ENCODE measurements around the gene IDH3A. TPM values are rescaled to one million over a fixed set of nuclear protein-coding genes. Genes with fewer than 3 reads are reported as not detected.

The IDH3A gene
- total RNA-seq, 1 donor from 2014 or later: 41.5 TPM

DNA sequence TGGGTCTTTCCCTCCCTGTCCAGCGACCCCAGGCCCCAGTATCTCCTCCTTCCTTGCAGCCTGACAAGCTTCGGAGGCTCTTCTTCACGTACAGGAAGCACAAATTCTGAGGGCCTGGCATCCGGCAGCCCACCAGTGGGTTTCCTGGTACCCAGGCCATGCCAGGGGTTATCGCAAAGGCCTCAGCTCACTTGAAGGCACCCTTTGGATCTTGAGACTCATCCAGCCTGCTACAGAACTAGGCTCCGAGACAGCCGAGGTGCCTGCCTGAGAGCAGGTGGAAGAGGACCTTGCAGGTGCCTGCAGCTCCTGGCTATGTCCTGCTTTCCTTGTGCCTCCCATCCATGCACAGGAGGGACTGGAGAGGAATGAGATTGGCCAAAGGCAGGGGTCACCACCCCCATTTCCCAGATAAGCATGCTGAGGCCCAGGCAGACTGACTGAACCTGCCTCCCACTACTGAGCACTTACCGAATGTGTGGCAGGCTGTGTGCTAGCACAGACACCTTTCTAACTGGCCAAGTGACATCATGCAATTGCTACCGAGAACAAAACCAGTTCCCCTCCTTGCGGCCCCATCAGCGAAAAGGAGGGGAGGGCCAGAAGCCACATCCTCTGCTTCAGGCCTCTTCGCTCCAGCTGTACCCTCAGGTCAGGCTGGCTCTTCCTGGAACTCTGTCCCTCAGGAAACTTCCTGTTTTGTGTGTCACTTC lies 45.6 kb upstream of the IDH3A start:
- no peak for TF ChIP-seq CTCF (conservative IDR thresholded peaks at IDR 0.05)
- Mint-ChIP-seq H3K4me3 (no peak overlapping the region), H3K27ac (ENCODE audit: unreplicated experiment) (peak overlapping the region; percentile 47), H3K36me3 (ENCODE audit: low read depth) (no peaks in the 10 kb centered on the region), H3K9me3 (no peaks in the 10 kb centered on the region), H3K27me3 (ENCODE audit: low read depth) (no peaks in the 10 kb centered on the region), H3K4me1 (no peaks in the 10 kb centered on the region)
- no peak for DNase-seq (ENCODE audit: low read depth, low spot score)

GRCh38 chr15:78104119-78104479 lies 45.1 kb upstream of the IDH3A start:
- no peak for DNase-seq (ENCODE audit: low read depth, low spot score)
- peak overlapping the region; percentile 78 for H3K27ac Mint-ChIP-seq (ENCODE audit: unreplicated experiment)
- H3K4me1 Mint-ChIP-seq: no peaks in the 10 kb centered on the region
- no peaks in the 10 kb centered on the region for H3K9me3 Mint-ChIP-seq
- H3K36me3 Mint-ChIP-seq (ENCODE audit: low read depth): no peaks in the 10 kb centered on the region
- no peak overlapping the region for H3K4me3 Mint-ChIP-seq
- no peak for TF ChIP-seq CTCF (conservative IDR thresholded peaks at IDR 0.05)
- no peaks in the 10 kb centered on the region for H3K27me3 Mint-ChIP-seq (ENCODE audit: low read depth)

DNA sequence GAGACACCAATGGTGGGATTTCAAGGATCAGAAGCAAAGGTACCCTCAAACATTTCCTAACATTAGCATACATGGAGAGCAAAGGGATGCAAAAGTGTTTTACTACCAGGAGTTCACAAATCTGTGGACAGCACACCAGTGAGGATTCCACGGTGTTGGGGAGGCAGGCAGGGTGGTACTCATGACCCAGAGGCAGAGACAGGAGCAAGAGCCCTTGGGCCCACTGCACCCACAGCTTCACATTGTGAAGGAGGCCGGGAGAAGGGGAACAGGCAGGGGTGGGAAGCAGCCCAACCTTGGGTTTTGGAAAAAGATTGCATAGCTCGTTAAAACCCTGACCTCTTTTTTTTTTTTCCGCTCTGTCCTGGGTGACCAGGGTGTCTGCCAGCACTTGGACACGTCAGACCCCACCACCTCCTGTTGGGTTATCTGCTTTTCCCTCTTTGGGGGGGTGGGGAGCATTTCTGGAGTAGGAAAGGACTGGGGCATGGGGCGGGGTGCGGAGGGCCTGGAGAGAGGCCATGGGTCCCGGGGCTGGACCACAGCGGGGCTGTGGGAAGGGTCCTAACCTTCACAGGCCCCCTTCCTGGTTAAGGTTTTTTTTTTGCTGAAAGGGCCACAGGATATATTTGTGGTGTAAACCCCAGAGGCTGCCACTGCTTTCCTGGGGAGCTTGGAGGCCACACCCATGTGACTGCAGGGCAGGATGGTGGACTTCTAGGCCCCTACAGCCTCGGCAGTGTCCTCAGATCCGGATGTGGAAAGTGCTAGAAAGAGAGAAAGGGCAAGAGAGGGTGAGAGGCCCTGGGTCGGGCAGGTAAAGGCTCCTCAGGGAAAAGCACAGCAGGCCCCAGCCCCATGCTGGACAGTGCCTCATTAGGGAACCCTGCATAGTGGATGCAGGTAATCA lies 44.3 kb upstream of the IDH3A start:
- Mint-ChIP-seq H3K4me1 (no peaks in the 10 kb centered on the region), H3K9me3 (no peaks in the 10 kb centered on the region), H3K27me3 (ENCODE audit: low read depth) (no peaks in the 10 kb centered on the region), H3K4me3 (no peak overlapping the region), H3K27ac (ENCODE audit: unreplicated experiment) (peak overlapping the region; percentile 78), H3K36me3 (ENCODE audit: low read depth) (no peaks in the 10 kb centered on the region)
- no peak for TF ChIP-seq CTCF (conservative IDR thresholded peaks at IDR 0.05)
- DNase-seq (ENCODE audit: low read depth, low spot score): no peak

DNA sequence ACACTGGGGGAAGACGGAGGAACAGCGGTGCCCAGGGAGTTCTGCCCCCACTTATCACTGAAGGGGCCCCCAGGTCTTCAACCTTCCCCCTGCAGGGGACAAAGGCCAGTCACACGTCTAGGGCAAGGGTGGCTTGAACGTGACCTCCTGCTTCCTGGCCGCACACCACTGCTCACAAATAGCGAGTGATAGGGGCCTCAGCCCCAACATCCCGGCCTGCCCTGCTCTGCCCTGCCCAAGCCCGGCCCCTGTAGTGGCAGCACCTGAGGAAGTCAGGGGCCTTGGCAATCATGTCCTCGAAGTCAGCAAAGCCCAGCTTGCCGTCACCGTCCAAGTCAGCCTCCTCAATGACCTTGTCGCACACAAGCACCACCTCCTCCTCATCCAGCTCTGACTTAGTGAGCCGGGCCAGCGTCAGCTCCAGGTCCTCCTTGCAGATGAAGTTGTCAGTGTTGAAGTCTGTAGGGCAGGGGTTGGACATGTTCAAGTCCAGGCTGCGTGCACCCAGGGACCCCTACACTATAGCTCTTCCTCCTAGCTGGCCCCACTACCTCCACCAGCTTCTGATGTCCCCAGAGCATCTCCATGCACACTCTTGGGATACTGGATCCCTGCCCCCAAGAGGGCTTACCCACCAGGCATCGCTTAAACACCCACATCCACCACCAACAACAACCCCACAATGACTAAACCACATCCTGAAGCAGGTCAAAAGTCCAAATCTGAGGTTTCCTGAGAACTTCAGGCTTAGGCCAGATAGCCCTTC lies 43.5 kb upstream of the IDH3A start:
- Mint-ChIP-seq H3K9me3 (no peaks in the 10 kb centered on the region), H3K36me3 (ENCODE audit: low read depth) (no peaks in the 10 kb centered on the region), H3K27ac (ENCODE audit: unreplicated experiment) (peak overlapping the region; percentile 76), H3K4me3 (no peak overlapping the region), H3K27me3 (ENCODE audit: low read depth) (no peaks in the 10 kb centered on the region), H3K4me1 (no peaks in the 10 kb centered on the region)
- no peak for DNase-seq (ENCODE audit: low read depth, low spot score)
- TF ChIP-seq CTCF (conservative IDR thresholded peaks at IDR 0.05): no peak

- H3K4me3 Mint-ChIP-seq: no peak overlapping the region
- no peak overlapping the region for H3K27ac Mint-ChIP-seq (ENCODE audit: unreplicated experiment)
- H3K4me1 Mint-ChIP-seq: no peaks in the 10 kb centered on the region
- H3K27me3 Mint-ChIP-seq (ENCODE audit: low read depth): no peaks in the 10 kb centered on the region
- no peak for DNase-seq (ENCODE audit: low read depth, low spot score)
- no peak for TF ChIP-seq CTCF (conservative IDR thresholded peaks at IDR 0.05)
- no peaks in the 10 kb centered on the region for H3K9me3 Mint-ChIP-seq
- H3K36me3 Mint-ChIP-seq (ENCODE audit: low read depth): no peaks in the 10 kb centered on the region
Observed at GRCh38 chr15:78107471-78107870, 41.7 kb upstream of the IDH3A start.
